ENCODE data around the gene CHST7. TPM values are rescaled to one million over a fixed set of nuclear protein-coding genes. Genes with fewer than 3 reads are reported as not detected.

Gene CHST7
- polyA plus RNA-seq, 1 experiment, result 2.1 TPM

DNA sequence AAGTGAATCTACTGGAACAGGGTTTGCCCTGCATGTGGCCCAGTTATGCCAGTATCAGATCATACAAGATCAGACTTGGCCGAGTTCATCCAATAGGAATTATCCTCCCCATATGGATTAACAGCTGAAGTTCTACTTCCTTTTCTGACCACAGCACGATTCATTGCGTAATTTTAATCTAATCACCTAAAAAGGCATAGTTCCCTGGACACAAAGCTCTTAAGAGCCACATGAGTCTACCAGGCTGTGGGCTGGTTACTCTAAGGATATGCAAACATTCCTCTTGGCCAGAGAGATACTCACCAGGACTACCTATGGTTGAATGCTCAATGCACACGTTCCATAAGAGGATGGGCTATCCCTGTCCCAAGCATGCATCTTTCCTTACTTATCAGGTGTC is 46.9 kb downstream of the CHST7 start:
- POLR2A ChIA-PET, result no interaction called here
- CTCF ChIA-PET, result no interaction called here
- DNase-seq (ENCODE audit: low read depth, low spot score), result no peak

GRCh38 chrX:46621572-46621971 is 48.0 kb downstream of the CHST7 start:
- Histone ChIP-seq H3K4me3 (ENCODE audit: low read depth, low read length) (no peak overlapping the region), H3K27me3 (ENCODE audit: control insufficient read depth, insufficient read depth, low read length) (no peaks in the 10 kb centered on the region), H3K27ac (ENCODE audit: low read depth, low read length) (no peak overlapping the region), H3K9me3 (ENCODE audit: control insufficient read depth, insufficient read depth, low read length) (no peaks in the 10 kb centered on the region)
- POLR2A ChIA-PET, result no interaction called here
- no peak for DNase-seq (ENCODE audit: low read depth, low spot score)
- TF ChIP-seq, protein P1, sequence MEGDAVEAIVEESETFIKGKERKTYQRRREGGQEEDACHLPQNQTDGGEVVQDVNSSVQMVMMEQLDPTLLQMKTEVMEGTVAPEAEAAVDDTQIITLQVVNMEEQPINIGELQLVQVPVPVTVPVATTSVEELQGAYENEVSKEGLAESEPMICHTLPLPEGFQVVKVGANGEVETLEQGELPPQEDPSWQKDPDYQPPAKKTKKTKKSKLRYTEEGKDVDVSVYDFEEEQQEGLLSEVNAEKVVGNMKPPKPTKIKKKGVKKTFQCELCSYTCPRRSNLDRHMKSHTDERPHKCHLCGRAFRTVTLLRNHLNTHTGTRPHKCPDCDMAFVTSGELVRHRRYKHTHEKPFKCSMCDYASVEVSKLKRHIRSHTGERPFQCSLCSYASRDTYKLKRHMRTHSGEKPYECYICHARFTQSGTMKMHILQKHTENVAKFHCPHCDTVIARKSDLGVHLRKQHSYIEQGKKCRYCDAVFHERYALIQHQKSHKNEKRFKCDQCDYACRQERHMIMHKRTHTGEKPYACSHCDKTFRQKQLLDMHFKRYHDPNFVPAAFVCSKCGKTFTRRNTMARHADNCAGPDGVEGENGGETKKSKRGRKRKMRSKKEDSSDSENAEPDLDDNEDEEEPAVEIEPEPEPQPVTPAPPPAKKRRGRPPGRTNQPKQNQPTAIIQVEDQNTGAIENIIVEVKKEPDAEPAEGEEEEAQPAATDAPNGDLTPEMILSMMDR (IDR thresholded peaks at IDR 0.05; ENCODE audit: low read depth, low read length), result no peak
- CTCF ChIA-PET, result no interaction called here

More for the DNA sequence above, 46.9 kb downstream of the CHST7 start:
- Histone ChIP-seq H3K4me3 (ENCODE audit: low read depth, low read length) (no peak overlapping the region), H3K27me3 (ENCODE audit: control insufficient read depth, insufficient read depth, low read length) (no peaks in the 10 kb centered on the region), H3K27ac (ENCODE audit: low read depth, low read length) (no peak overlapping the region), H3K9me3 (ENCODE audit: control insufficient read depth, insufficient read depth, low read length) (no peaks in the 10 kb centered on the region)
- TF ChIP-seq, protein P1 (IDR thresholded peaks at IDR 0.05; ENCODE audit: low read depth, low read length), result no peak

DNA sequence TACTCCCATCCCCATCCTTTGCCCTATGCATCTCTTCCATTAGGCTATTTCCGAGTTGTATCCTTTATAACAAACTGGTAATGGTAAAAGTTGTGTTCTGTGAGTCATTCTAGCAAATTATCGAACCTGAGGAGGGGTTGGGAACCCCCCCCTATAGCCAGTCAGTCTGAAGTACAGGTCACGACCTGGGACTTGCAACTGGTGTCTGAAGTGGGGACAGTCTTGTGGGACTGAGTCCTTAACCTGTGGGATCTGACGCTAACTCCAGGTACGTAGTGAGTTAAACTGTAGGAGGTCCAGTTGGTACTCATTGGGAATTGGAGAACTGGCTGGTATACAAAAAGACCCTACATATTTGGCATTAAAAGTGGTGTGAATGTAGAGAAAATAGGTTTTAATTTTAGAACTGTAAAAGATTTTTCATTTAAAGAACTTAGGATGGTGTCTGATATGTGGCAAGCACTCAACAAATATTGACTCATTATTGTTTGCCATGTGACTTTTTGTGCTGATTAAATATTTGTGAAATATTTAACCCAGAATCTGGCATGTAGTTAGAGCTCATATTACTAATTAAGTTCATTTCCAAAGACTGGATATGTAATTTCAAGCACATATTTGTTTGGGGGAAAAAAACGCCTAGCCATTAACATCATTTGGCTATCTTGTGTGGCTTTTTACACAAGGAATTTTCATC is 50.7 kb downstream of the CHST7 start:
- TF ChIP-seq, protein P1 (IDR thresholded peaks at IDR 0.05; ENCODE audit: low read depth, low read length), result no peak
- H3K27ac ChIP-seq (ENCODE audit: low read depth, low read length), result no peak overlapping the region
- H3K27me3 ChIP-seq (ENCODE audit: control insufficient read depth, insufficient read depth, low read length), result no peaks in the 10 kb centered on the region
- H3K4me3 ChIP-seq (ENCODE audit: low read depth, low read length), result no peak overlapping the region
- no peak for DNase-seq (ENCODE audit: low read depth, low spot score)
- CTCF ChIA-PET, result no interaction called here
- H3K9me3 ChIP-seq (ENCODE audit: control insufficient read depth, insufficient read depth, low read length), result no peaks in the 10 kb centered on the region
- POLR2A ChIA-PET, result no interaction called here

- no peak for DNase-seq (ENCODE audit: low read depth, low spot score)
- TF ChIP-seq, protein P1 (IDR thresholded peaks at IDR 0.05; ENCODE audit: low read depth, low read length), result no peak
- H3K27ac ChIP-seq (ENCODE audit: low read depth, low read length), result no peak overlapping the region
- ChIA-PET POLR2A (no interaction called here), CTCF (no interaction called here)
- no peaks in the 10 kb centered on the region for H3K9me3 ChIP-seq (ENCODE audit: control insufficient read depth, insufficient read depth, low read length)
- no peaks in the 10 kb centered on the region for H3K27me3 ChIP-seq (ENCODE audit: control insufficient read depth, insufficient read depth, low read length)
- no peak overlapping the region for H3K4me3 ChIP-seq (ENCODE audit: low read depth, low read length)
Measured at GRCh38 chrX:46626566-46626965, 53.0 kb downstream of the CHST7 start.

GRCh38 chrX:46627062-46627461 is 53.5 kb downstream of the CHST7 start:
- Histone ChIP-seq H3K4me3 (ENCODE audit: low read depth, low read length) (no peak overlapping the region), H3K9me3 (ENCODE audit: control insufficient read depth, insufficient read depth, low read length) (no peaks in the 10 kb centered on the region), H3K27ac (ENCODE audit: low read depth, low read length) (no peak overlapping the region), H3K27me3 (ENCODE audit: control insufficient read depth, insufficient read depth, low read length) (no peaks in the 10 kb centered on the region)
- CTCF ChIA-PET, result no interaction called here
- no peak for DNase-seq (ENCODE audit: low read depth, low spot score)
- POLR2A ChIA-PET, result no interaction called here
- TF ChIP-seq, protein P1 (IDR thresholded peaks at IDR 0.05; ENCODE audit: low read depth, low read length), result no peak
